Stimulated activated CD8-positive, alpha-beta memory T cell treated with anti-CD3 and anti-CD28 coated beads, Interleukin-15, amount 100 ng/mL, for 48 hours (primary cell): ENCODE data around the gene NTSR1.
"Not testable (repeated sequence)": the region's sequence is repeated elsewhere in the genome, so short reads cannot be mapped to it uniquely, and the experiment has no call there.

Experiments
- DNase-seq, 2 donors: peaks; one replicate each; pipeline ENCODE4 v3.0.0-alpha.2; 2020; ENCODE audit warnings: low read depth in 2 of 2

Gene NTSR1

DNA sequence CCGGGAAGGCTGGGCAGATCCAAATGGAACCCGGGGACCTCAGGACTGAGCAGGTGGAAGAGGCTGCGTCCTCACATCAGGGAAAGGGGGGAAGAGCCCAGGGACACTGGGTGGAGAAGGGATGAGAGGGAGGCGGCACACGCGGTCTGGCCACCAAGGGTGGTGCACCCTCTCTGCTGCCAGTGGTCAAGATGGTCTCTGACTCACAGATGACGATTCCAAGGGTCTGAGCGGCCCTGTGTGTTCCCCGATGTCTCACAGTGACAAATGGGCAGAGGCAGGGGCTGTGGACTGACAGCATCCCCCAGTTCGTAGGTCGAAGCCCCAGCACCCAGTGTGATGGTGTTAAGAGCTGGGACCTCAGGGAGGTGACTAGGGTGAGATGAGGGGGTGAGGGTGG, 34.3 kb upstream of the NTSR1 start:
- DNase-seq: no peak

DNA sequence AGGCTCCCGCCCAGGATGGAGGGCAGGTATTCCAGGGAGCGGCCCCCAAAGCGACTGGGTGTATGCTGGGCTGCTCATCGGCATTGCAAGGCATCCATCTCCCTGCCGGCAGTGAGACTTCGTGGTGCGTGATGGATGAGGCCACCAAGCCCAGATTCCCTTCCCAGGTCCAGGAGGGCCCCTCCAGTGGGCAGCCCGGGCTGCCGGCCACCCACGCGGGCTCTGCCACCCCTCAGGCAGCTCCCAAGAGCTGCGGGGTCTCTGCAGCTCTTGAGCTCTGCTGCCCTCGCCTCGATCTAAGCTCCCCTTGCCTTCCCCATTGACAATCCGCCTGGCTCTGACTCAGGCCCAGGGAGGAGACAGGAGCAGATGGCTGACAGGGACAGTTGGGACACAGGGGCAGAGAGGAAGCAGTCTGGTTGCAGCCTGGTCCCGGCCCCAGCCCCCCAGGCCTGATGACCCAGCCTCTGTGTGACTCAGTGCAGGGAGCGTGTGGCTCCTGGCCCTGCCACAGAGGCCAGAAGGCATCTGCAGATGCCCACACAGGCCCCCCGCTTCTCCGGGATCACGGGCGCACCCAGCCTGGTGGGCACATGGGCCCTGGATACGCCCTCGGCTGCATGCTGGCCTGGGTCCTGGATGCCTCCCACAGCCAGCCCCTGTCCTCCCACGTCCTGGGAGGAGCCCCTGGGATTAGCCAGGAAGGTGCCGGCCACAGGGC, 33.3 kb upstream of the NTSR1 start:
- DNase-seq: no peak

DNA sequence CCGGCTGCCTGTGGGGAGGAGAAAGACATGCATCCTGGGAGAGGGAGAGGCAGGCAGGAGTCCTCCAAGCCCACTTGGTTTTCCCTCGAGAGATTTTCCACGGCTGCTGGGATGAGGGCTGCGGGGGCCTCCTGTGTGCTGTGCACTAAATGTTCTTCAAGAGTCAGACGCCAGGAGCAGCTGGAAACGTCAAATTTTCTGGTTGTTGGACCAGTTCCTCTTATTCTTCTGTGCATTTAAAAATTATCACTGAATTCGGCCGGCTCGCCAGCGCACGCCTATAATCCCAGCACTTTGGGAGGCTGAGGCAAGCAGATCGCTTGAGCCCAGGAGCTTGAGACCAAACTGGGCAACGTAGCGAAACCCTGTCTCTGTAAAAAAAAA, 32.8 kb upstream of the NTSR1 start:
- DNase-seq: no peak

DNA sequence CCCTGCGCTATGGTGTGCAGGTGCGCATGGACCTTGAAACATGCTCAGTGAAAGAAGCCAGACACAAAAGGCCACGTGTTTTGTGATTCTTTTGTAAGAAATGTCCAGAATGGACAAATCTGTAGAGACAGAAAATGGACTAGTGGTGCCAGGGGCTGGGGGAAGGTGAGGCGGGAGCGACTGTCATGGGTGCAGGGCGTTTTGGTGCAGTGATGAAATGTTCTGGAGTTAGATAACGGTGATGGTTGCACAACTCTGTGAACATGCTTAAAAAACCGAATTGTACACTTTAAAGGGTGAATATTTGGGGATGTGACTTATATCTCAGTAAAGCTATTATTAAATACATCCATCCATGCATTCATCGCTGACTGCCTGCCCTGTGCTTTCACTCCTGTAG, 31.7 kb upstream of the NTSR1 start:
- no peak for DNase-seq

DNA sequence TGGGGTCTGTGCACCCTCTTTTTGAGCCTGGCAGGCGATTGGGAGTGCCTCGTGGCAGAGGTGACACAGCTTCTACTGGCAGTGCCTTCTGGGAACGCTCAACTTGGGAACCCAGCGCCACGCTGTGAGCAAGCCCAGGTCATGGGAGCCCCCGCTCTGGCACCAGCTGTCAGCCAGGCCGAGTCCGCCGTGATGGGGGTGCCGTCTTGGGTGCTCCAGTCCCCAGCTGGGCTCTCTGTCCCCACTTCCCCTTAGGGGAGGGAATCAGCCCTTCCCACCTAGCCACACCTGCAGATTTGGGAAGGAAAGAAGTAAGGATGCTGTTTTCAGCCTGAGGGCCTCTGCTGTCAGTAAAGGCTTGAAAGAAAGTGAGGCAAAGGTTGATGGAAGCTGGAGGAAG, 31.0 kb upstream of the NTSR1 start:
- no peak for DNase-seq

DNA sequence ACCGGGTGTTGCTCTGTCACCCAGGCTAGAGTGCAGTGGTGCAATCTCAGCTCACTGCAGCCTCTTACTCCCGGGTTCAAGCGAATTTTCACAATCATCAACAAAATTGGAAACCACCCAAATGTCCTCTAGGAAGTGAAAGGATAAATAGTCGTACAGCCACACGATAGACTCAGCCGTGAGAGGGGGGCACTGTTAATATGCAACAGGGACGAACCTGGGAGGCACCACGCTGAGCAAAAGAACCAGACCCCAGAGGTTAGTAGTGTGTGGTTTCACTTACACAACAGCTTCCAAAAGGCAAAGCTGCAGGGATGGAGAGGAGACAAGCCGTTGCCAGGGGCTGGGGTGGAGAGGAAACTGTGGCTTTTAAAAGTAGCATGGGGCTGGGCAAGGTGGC, 30.1 kb upstream of the NTSR1 start:
- no peak for DNase-seq

DNA sequence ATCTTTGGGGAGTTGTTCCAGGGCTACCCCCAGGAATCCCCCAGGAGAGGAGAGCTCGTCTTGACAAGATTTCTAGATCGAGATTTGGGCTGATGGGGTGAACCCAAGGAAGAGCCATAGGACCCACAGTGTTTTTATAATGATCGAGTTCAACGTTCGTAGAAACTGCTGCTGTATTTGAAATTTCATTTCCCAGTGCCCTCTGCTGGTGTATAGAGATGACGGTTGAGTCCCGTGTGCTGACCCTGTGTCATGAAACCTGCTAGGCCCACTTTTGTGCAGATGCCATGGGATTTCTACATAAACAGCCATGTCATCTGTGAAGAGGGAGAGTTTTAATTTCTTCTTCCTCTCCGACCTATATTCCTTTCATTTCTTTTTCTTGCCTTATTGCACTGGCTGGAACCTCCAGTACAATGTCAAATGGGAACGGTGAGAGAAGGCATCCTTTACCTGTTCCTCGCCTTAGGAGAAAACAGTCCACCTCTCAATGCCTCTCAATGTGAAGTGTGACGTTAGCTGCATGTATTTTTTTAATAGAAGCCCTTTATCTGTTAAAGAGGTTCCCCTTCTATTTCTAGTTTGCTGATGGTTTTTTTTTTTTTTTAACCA, 28.6 kb upstream of the NTSR1 start:
- DNase-seq: no peak

DNA sequence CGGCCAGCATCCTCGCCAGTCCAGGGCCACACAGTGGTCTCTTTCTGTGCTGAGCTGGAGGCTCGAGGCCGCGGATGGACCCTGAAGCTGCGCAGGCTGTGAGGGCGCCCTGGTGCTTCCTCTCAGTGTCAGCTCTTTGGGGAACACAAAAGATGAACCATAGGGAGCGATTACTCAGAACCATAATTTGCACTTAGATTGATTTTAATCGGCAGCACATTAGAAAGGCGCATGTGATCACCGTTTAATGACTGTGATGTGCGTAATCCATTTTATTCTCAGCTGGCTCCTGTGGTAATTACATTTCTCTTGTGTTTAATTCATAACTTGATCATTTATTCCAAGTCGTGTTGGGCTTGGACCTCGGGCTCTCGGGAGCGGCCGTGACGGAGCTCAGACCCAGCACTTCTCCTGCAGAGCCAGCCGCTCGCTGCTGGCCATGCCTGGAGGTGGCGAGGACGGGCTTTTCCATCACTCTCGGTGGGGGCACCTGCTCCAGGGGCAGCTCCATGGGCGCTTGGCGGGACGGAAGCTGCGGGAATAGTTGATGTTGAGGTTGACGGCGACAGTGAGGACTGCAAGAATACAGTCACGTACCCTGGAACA, 25.6 kb upstream of the NTSR1 start:
- DNase-seq: no peak

DNA sequence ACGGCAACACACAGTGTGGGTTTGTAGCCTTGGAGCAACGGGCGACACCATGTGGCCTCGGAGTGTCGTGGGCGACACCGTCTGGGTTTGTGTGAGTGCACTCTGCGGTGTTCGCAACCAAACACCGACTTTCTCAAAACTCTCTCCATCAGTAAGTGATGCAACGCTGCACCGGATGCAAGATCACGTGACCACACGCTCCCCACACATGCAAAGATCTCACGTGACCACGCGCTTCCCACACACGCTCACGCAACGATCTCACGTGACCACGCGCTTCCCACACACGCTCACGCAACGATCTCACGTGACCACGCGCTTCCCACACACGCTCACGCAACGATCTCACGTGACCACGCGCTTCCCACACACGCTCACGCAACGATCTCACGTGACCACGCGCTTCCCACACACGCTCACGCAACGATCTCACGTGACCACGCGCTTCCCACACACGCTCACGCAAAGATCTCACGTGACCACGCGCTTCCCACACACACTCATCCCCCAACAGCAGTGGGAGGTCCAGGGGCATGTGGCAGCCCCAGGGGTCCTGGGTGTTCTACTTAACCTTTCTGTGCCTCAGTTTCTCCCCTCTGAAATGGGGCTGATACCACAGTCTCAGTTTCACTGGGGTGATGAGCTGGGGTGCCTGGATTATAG, 24.8 kb upstream of the NTSR1 start:
- not testable (repeated sequence) for DNase-seq

DNA sequence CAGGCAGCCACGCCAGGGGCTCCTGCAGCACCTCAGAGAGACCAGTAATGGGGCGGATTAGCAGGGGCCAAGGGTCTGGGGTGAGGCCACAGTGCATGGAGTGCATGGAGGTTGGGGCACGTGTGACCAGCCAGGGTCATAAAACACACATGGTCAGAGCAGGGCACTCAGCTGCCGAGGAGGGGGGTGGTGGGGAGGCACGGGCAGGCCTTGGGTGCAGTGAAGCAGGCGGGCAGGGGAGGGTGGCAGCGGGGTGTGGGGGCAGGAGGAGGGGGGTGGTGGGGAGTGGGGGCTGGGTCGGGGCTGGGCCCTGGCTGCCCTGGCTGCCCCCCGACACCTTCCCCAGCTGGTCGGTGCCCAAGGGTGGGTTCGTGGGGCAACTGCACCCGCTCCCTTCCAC, 23.7 kb upstream of the NTSR1 start:
- no peak for DNase-seq

DNA sequence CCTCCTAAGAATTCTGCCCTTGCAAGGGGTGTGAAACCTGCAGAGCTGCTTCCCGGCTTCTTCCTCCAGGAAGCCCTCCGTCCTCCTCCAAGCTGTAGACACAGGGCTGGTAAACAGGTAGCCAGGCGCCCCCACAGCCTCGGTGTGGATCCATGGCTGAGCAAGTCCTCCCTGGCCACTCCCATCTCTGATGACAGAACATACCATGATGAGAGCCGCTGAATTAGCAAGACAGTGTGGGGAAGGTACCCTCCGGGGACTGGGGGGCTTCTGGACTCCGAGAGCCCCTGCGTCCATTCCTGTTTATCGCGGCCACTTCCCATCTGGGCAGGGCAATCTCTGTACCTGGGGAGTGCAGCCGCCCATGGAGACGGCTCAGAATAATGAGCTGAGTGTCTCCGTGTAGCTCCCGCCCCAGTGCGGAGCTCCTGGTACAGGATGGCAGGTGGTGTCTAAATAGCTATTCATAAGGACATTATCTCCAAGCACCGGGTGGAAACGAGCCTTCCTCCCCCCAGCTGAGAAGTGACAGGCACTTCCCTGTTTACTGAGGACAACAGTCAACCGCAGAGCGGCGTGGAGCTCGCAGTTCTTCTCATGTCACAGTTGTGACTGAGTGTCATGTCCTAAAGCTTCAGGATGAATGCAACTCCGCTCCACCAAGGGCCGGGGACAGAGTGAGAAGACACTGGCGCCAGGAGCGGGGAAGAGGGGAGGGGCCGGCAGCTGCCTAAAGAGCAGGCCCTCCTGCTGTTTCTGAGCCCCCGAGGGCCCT, 22.7 kb upstream of the NTSR1 start:
- no peak for DNase-seq

DNA sequence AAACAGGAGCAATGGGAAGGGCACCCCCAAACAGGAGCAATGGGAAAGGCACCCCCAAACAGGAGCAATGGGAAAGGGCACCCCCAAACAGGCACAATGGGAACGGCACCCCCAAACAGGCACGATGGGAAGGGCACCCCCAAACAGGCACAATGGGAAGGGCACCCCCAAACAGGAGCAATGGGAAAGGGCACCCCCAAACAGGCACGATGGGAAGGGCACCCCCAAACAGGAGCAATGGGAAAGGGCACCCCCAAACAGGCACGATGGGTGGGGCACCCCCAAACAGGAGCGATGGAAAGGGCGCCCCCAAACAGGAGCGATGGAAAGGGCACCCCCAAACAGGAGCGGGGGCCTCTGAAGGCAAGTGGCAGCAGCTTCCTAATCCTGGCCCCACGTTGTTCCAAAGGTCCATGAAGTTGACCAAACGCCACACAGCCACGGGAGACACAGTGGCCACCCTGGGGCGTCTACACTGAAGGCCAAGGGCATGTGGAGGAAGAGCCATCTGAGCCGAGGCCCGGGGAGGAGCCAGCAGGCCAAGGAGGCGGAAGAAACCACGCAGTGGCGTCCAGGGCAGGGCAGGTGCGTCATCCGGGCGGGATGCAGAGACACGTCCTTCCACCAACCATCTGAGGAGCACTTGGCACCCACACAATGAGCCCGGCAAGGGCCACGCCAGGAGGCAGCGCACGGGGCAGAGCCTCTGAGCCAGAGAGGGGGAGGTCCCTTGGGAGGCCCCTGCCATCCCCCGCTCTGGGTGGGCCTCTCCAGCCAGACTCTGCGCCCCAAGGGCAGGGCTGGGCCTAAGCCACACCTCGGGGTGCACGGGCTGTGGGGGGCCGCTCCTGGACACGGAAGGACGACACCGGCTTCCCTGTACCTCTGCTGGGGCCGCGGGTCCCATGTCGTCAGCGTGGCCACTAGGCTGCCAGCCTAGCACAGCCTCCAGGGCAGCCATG, 21.5 kb upstream of the NTSR1 start:
- DNase-seq: no peak

DNA sequence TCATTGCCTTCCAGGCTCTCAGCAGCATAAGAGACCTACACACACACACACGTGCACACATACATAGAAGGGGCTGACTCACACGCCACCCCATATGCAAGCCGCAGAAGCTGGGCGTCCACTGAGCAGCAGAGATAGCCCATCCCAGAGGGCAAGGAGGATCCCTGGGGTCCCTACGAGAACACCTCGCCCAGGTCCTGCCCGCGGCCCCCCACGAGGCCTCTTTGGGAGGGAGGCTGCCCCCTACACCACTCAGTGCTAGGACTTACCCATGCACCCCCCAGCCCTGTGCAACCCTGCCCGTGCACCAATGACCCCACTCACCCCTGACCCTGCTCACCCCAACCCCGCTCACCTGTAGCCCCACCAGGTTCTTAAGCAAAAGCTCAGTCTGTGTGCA, 20.6 kb upstream of the NTSR1 start:
- DNase-seq: no peak

DNA sequence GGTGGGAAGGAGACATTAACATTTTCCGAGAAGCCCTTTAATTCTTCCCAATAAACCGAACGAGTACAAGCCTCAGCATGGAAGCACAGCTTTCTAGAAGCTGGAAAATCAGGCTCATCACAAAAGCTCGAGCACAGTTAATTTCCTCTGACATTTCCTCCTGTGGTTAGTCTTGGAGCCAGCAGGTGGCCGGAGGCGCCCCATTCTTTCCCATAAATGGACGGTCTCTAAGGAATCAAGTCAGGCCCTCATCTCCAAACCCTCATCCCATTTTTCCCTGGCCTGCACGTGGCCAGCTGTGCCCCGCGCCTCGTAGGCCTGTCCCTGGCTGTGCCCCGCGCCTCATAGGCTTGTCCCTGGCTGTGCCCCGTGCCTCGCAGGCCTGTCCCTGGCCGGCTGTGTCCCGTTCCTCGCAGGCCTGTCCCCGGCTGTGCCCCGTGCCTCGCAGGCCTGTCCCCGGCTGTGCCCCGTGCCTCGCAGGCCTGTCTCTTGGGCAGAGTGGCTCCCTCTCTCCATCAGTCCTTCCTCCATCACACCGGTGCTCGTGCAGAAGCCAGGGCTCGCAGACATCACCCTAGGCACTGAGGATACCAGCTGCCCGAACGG, 19.7 kb upstream of the NTSR1 start:
- no peak for DNase-seq

DNA sequence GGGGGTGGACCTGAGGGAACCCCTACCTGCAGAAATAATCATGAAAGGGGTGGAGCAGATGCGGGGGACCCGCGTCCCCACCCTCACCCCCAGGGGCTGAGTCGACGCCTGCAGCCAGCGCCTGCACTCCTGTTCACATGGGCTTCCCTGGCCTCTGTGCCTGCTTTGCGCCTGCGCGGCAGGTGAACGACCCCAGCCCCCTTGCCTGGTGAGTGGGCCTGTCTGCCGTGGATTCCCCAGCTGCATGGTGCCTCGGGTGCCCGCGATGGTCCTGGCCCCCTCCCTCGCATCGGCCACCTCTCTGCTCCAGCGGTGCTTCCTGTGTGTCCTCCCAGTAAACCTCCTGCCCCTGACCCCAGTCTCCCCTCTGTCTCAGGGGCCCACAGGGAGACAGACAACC, 18.8 kb upstream of the NTSR1 start:
- no peak for DNase-seq

DNA sequence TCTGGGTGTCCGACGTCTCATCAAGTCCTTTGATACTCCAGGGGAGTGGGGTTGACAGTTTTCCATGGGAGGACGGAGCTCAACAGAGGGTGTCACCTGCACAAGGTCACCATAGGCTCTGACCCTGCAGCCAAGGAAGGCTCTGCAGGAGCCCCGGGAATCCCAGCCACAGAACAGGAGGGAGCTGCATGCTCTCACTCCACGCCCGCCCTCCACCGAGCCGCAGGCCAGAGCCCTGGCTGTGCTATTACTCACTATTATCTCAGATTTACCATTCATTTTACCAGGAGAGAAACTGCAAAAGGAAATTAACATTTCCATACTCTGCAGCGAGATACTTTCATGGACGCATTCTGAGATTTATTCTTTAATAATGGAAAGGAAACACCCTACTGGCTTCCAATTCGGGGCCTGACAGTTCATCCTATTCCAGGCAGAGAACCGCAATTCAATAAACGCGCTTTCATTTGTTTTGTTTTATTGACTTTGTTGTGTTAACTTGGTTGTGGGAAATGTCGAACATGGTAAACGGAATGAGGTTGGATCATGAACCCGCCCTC, 18.3 kb upstream of the NTSR1 start:
- no peak for DNase-seq

DNA sequence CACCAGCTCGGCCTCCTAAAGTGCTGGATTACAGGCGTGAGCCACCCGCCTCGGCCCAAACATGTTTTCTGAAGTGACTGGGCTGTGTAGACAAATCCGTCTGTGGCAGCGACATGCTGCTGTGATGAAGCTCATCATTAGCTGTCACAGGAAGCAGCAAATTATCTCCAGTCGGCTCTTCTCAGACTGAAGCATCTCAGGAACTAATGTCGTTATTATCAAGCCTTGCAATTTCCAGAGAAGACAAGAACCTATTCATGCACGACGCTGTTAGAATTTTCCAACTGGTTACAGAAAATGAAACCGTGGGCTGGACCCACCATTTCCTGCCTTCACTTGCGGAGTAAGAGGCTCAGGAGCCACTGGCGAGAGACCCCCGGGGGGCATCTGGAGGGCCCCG, 17.1 kb upstream of the NTSR1 start:
- no peak for DNase-seq

DNA sequence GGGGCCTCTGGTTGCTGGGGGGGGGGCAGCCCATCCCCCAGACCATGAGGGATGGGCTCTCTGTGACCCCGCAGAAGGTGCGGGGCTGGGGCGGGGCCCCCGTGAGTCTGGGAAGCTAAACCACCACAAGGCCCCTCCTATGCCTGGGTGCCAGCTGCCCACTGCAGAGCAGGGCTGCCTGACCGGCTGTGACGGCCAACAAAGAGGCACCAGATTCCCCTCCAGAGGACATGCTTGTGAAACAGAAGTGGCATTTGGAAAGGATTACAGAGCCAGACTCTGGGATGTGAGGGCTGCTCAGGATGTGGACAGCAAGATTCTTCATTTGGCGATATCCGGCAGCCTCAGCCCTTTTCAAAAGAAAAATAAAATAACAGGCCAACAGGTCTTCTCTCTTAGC, 16.5 kb upstream of the NTSR1 start:
- no peak for DNase-seq

DNA sequence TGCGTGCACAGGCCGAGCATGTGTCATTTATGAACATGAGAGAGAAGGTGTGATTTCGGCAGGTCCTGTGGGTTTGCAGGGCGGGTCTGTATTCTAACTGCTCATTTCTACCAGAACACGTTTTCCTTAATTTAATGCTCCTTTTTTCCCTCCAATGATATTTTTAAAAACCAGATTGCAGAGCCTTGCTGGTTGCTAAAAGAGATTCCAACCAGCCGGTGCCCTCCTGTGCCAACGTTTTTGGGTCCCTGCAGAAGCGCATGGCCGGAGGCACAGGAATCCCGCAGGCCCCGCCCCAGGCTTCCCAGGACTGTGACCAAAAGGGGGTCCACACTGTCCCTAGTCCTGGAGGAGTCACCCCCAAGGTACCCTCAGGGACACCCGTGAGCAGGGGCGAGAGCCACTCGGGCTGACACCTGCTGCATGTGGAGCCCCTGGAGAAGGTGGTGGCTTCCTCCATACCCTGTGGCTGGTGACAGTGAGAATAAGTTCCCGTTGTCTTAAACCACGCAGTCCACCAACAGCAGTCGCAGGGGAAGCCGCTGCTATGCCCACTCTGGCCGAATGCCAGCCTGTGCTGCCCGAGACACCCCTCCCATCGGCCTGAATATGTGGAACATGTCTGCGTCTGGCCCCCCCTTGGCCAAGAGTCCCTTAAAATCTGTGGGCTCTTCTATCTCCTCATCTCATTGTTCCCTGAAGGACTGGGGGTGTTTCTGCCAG, 15.7 kb upstream of the NTSR1 start:
- no peak for DNase-seq

DNA sequence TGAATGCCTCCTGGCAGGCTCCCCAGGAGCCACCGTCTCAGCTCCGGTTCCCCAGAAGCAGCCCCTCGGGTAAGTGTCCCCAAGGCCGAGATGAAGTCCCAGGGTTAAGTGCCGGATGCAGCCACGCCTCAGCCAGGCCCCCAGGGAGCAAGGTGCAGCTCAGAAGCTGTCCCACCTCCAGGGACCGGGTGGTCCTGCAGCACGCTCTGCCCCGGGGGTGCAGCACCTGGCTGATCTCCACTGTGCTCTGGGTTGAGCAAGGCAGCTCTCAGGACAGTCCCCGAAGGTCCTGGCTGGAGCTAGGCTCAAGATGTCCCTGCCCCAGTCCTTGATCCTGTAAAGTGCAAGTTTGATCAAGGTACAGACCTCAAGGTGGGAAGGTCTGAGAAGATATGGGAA, 15.1 kb upstream of the NTSR1 start:
- DNase-seq: no peak
